Body of pancreas (tissue), 4 donors: ENCODE data around the gene IGSF21.

Source experiments
- CTCF ChIP-seq, 7 experiments: fragments of 450-650 bp in 4 of 7; fragments of 200-600 bp in 3 of 7; sonication (generic) in 3 of 7; IDR thresholded peaks; one replicate each; pipeline ENCODE4 v1.5.1; 2016 to 2019; ENCODE audit warnings: antibody characterized with exemption in 7 of 7
- POLR2A ChIP-seq, 3 donors: fragments of 450-650 bp; IDR thresholded peaks; one replicate each; pipeline ENCODE4 v1.6.1; 2016; ENCODE audit warnings: antibody characterized with exemption in 3 of 3, mild to moderate bottlenecking in 2 of 3

- TF ChIP-seq CTCF (IDR thresholded peaks at IDR 0.05) (no peak), POLR2A (IDR thresholded peaks at IDR 0.05) (no peak)
These were observed 205.4 kb downstream of the IGSF21 start for GRCh38 chr1:18312961-18313360.
